DND-41 (cell line): ENCODE data around the gene TEX36.

ENCODE experiments used
- ATAC-seq: fragments of 200-7000 bp; cut with Tn5 transposase; 3 replicates; pipeline ENCODE4 v1.9.1; 2021; ENCODE audit warnings: low read depth; ENCODE audit not compliant: insufficient read depth
- DNase-seq: peaks from one replicate; pipeline ENCODE4 v3.0.0-alpha.2; 2020
- H2AFZ ChIP-seq: 2 replicates; pipeline ENCODE4 v1.6.0; 2012; ENCODE audit warnings: low read depth, low read length
- H3K27ac ChIP-seq: 2 replicates; pipeline ENCODE4 v1.5.1; 2012; ENCODE audit warnings: low read length, inconsistent platforms
- H3K27me3 ChIP-seq: fragments of 200-600 bp; sonication (generic); 2 replicates; pipeline ENCODE4 v1.6.0; 2012; ENCODE audit warnings: low read length, mild to moderate bottlenecking, inconsistent platforms; ENCODE audit not compliant: insufficient read depth, poor library complexity
- H3K36me3 ChIP-seq: 2 replicates; pipeline ENCODE4 v1.5.1; 2012; ENCODE audit warnings: low read length, inconsistent platforms; ENCODE audit not compliant: insufficient read depth
- H3K4me1 ChIP-seq: 2 replicates; pipeline ENCODE4 v1.5.1; 2012; ENCODE audit warnings: mild to moderate bottlenecking, low read length; ENCODE audit not compliant: insufficient read depth
- H3K4me2 ChIP-seq: 2 replicates; pipeline ENCODE4 v1.6.0; 2012; ENCODE audit warnings: mild to moderate bottlenecking, moderate library complexity, low read length, inconsistent platforms; ENCODE audit not compliant: insufficient read depth
- H3K4me3 ChIP-seq, 2 experiments: fragments of 200-600 bp in 1 of 2; shearing (Covaris generic) in 1 of 2; 2 replicates each; pipeline ENCODE4 v1.5.1; 2012 to 2016; ENCODE audit warnings: inconsistent platforms in 2 of 2, low read length in 2 of 2, mild to moderate bottlenecking in 2 of 2, low read depth in 1 of 2, moderate library complexity in 1 of 2
- H3K79me2 ChIP-seq: 2 replicates; pipeline ENCODE4 v1.6.0; 2012; ENCODE audit warnings: low read length, inconsistent platforms; ENCODE audit not compliant: insufficient read depth
- H3K9ac ChIP-seq: 2 replicates; pipeline ENCODE4 v1.6.0; 2012; ENCODE audit warnings: low read depth, mild to moderate bottlenecking, inconsistent platforms, low read length, moderate library complexity
- H3K9me3 ChIP-seq: 2 replicates; pipeline ENCODE4 v1.5.1; 2012; ENCODE audit warnings: low read length, moderate library complexity, mild to moderate bottlenecking, inconsistent platforms; ENCODE audit not compliant: insufficient read depth, severe bottlenecking
- H4K20me1 ChIP-seq: 2 replicates; pipeline ENCODE4 v1.6.0; 2012; ENCODE audit warnings: low read length; ENCODE audit not compliant: insufficient read depth
- EZH2 ChIP-seq: IDR thresholded peaks from 3 replicates; pipeline ENCODE4 v1.6.1; 2012; ENCODE audit warnings: borderline replicate concordance, low read depth, mild to moderate bottlenecking, moderate library complexity, low read length, inconsistent platforms; ENCODE audit not compliant: severe bottlenecking
- TF ChIP-seq, protein P1 (sequence below): IDR thresholded peaks from 2 replicates; pipeline ENCODE4 v1.5.1; 2012; ENCODE audit warnings: borderline replicate concordance, low read length, moderate library complexity, mild to moderate bottlenecking; ENCODE audit not compliant: poor library complexity, severe bottlenecking; ENCODE audit errors: extremely low read depth

TEX36 gene

DNA sequence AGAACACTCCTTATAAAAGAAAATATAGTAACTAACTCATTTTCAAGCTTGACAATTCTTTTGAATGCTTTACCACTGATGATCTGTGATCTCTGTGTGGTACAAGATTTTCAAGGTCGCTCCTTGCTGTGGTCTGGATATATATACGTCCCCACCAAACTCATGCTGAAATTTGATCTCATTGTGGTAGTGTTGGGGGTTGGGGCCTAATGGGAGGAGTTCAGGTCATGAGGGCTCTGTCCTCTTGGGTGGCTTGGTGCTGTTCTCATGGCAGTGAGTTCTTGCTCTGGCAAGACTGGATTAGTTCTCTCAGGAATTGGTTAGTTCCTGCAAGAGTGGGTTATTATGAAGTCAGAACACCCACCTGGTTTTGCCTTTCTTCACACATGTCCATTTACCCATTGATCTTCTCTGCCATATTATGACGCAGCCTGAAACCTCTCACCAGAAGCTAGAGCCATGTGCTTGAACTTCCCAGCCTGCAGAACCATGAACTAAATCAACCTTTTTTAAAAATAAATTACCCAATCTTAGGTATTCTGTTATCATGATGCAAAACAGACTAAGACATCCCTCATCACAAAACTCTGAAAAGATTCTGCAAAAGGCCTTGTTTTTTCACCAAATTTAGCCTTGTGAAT, 28.3 kb upstream of the TEX36 start:
- Histone ChIP-seq H3K9me3 (no peaks in the 10 kb centered on the region), H3K27ac (no peak overlapping the region), H3K79me2 (no peaks in the 10 kb centered on the region), H3K9ac (no peak overlapping the region), H3K4me3 (no peak overlapping the region), H2AFZ (no peak overlapping the region), H3K4me1 (no peaks in the 10 kb centered on the region), H3K4me2 (no peak overlapping the region), H3K36me3 (no peaks in the 10 kb centered on the region), H3K27me3 (peaks cover 6% of the 10 kb centered on the region), H4K20me1 (no peaks in the 10 kb centered on the region)
- ATAC-seq (no peak), DNase-seq (no peak)
- TF ChIP-seq EZH2 = no peak
- TF ChIP-seq, protein P1, sequence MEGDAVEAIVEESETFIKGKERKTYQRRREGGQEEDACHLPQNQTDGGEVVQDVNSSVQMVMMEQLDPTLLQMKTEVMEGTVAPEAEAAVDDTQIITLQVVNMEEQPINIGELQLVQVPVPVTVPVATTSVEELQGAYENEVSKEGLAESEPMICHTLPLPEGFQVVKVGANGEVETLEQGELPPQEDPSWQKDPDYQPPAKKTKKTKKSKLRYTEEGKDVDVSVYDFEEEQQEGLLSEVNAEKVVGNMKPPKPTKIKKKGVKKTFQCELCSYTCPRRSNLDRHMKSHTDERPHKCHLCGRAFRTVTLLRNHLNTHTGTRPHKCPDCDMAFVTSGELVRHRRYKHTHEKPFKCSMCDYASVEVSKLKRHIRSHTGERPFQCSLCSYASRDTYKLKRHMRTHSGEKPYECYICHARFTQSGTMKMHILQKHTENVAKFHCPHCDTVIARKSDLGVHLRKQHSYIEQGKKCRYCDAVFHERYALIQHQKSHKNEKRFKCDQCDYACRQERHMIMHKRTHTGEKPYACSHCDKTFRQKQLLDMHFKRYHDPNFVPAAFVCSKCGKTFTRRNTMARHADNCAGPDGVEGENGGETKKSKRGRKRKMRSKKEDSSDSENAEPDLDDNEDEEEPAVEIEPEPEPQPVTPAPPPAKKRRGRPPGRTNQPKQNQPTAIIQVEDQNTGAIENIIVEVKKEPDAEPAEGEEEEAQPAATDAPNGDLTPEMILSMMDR = no peak

DNA sequence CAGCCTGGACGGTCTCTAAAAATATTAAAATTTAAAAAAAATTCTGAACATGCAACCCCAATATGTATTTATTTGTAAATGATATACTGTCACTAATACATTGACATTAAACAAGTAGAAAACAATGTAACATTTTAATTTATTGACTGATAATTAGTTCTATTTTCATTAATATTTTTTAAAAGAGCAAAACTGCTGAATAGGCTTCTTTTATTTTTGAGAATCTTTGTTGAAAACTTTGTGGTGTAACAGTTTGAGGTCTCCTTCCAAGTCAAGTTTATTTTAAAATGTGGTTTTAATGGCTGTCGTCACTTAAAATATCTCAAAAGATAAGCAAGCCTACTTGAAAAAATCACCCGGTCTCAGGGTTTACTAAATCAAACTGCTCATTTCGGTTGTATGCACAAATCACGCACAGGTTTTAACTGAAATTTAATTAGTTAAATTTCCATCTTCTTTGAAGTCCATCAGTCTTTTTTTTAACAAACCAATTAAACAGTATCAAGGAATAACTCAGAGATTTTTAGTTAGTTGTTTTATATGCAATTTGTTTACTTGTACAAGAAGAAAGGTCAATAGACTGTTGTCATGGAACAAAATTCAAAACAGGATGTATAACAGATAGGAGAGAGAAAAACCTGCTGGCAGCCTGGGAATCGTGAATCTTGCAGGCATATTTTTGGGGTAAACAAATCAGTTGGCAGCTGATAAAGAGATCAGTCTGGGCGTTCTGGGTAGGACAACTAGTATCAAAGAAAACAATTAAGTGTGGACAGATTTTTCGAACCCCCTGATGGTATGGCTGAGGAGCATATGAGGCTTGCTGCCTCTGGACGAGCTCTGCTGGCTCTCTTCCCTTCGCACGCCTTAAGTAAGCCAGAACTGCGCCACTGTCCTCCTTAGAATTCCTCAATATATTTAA, 26.9 kb upstream of the TEX36 start:
- Histone ChIP-seq H3K4me3 (no peak overlapping the region), H3K36me3 (no peaks in the 10 kb centered on the region), H3K27ac (no peak overlapping the region), H3K4me2 (no peak overlapping the region), H2AFZ (no peak overlapping the region), H3K4me1 (no peaks in the 10 kb centered on the region), H4K20me1 (no peaks in the 10 kb centered on the region), H3K79me2 (no peaks in the 10 kb centered on the region), H3K9ac (no peak overlapping the region), H3K27me3 (peaks cover 6% of the 10 kb centered on the region), H3K9me3 (no peaks in the 10 kb centered on the region)
- TF ChIP-seq, protein P1 = no peak
- TF ChIP-seq EZH2 = no peak
- no peak for DNase-seq
- ATAC-seq = no peak

DNA sequence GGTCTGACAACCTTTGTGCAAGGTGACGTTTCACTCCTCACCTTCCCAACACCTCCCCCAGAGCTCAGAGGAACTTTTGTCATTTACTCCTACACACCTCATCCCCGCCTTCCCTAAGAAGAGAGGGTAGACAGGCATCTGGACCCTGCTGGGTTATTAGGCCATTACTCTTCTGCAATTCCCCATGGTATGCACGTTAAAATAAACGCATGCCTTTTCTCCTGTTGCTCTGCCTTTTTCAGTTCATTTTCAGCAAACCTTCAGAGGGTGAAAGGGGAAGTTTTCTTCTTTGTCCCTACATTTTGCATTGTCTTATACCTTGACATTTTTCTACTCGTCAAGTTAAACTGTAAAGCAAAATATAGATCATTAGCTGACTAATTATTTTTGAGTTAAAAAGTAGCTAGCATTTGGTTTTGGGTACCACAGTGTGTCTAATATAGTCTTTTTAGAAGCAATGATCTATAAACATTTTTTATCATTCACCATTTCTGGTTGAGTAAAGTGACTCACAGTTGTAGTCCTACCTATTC, 26.1 kb upstream of the TEX36 start:
- no peaks in the 10 kb centered on the region for H4K20me1 ChIP-seq
- TF ChIP-seq EZH2 = no peak
- TF ChIP-seq, protein P1 = no peak
- no peak overlapping the region for H3K27ac ChIP-seq
- no peaks in the 10 kb centered on the region for H3K9me3 ChIP-seq
- DNase-seq (no peak), ATAC-seq (no peak)
- H3K36me3 ChIP-seq = no peaks in the 10 kb centered on the region
- no peaks in the 10 kb centered on the region for H3K79me2 ChIP-seq
- H2AFZ ChIP-seq = no peak overlapping the region
- no peak overlapping the region for H3K9ac ChIP-seq
- peaks cover 6% of the 10 kb centered on the region for H3K27me3 ChIP-seq
- H3K4me1 ChIP-seq = no peaks in the 10 kb centered on the region
- no peak overlapping the region for H3K4me3 ChIP-seq
- no peak overlapping the region for H3K4me2 ChIP-seq
